A549 treated with AZD9567 at 1 μM for 4 hours (cell line): ENCODE data around the gene ANKRD52. TPM values are rescaled to one million over a fixed set of nuclear protein-coding genes. Genes with fewer than 3 reads are reported as not detected.

Source experiments
- total RNA-seq: library from RNA; stranded (reverse); fragments of 200-300 nt; extraction: Qiagen RNA extraction; gene quantifications from 5 replicates; pipeline ENCODE4 v1.2.3, GENCODE V29; 2022; ENCODE audit not compliant: insufficient read depth

The ANKRD52 gene
- total RNA-seq: 35.1 to 49.3 TPM (median 47.5 TPM) in 5 replicates

GRCh38 chr12:56258068-56258819 lies at the start of gene ANKRD52:
Gene ANKRD52, minus strand, starts transcription at chr12:56258384. Its CDS starts 115 bp downstream, at chr12:56258269.

GRCh38 chr12:56299853-56300643 lies 41.9 kb upstream of the ANKRD52 start, which contains the start of gene CS:
Gene CS, minus strand, starts transcription at chr12:56300330. Its CDS starts 129 bp downstream, at chr12:56300201.

GRCh38 chr12:56266693-56267442 lies 8.7 kb upstream of the ANKRD52 start, which contains the start of gene COQ10A:
Gene COQ10A, plus strand, starts transcription at chr12:56266942. Its CDS starts 177 bp downstream, at chr12:56267119.

GRCh38 chr12:56229916-56230431 lies 28.2 kb downstream of the ANKRD52 start, which contains the start of gene SLC39A5:
Gene SLC39A5, plus strand, starts transcription at chr12:56230051. Its CDS starts 1,224 bp downstream, at chr12:56231275.

GRCh38 chr12:56224102-56224701 lies 34.0 kb downstream of the ANKRD52 start, which contains the start of gene NABP2:
Gene NABP2, plus strand, starts transcription at chr12:56224342. Its CDS starts 515 bp downstream, at chr12:56224857.

GRCh38 chr12:56221757-56222530 lies 36.2 kb downstream of the ANKRD52 start, which contains the start of gene RNF41:
Gene RNF41, minus strand, starts transcription at chr12:56221922. Its CDS starts 7,875 bp downstream, at chr12:56214047.

GRCh38 chr12:56189099-56189917 lies 68.9 kb downstream of the ANKRD52 start, which contains the start of gene SMARCC2:
Gene SMARCC2, minus strand, starts transcription at chr12:56189483. Its CDS starts 22 bp downstream, at chr12:56189461.

Other genes starting within 250 kb of the ANKRD52 start
- 1.5 to 2.2 TPM (median 1.9 TPM) in 5 replicates for gene IKZF4, start 237.3 kb downstream of the ANKRD52 start, total RNA-seq
- 460 to 862 TPM (median 750 TPM) in 5 replicates for gene RPS26, start 216.5 kb downstream of the ANKRD52 start, total RNA-seq
- gene ERBB3, start 178.2 kb downstream of the ANKRD52 start, total RNA-seq: 0.93 to 5.5 TPM (median 1.8 TPM) in 5 replicates
- 280 to 304 TPM (median 287 TPM) in 5 replicates for gene PA2G4, start 153.8 kb downstream of the ANKRD52 start, total RNA-seq
- gene RPL41, start 141.8 kb downstream of the ANKRD52 start, total RNA-seq: 3,768 to 6,003 TPM (median 5,882 TPM) in 5 replicates
- gene ZC3H10, start 140.1 kb downstream of the ANKRD52 start, total RNA-seq: 2.7 to 3.5 TPM (median 3.0 TPM) in 5 replicates
- 59.9 to 76.2 TPM (median 68.0 TPM) in 5 replicates for gene ESYT1, start 130.1 kb downstream of the ANKRD52 start, total RNA-seq
- 45.1 to 79.4 TPM (median 77.9 TPM) in 5 replicates for gene MYL6B, start 105.8 kb downstream of the ANKRD52 start, total RNA-seq
- gene MYL6, start 100.0 kb downstream of the ANKRD52 start, total RNA-seq: 2,096 to 2,356 TPM (median 2,204 TPM) in 5 replicates
- 27.9 to 36.9 TPM (median 34.1 TPM) in 5 replicates for gene SMARCC2, start 68.9 kb downstream of the ANKRD52 start, total RNA-seq
- 22.1 to 27.6 TPM (median 26.5 TPM) in 5 replicates for gene RNF41, start 36.5 kb downstream of the ANKRD52 start, total RNA-seq
- 41.7 to 59.8 TPM (median 56.8 TPM) in 5 replicates for gene NABP2, start 34.0 kb downstream of the ANKRD52 start, total RNA-seq
- 0.09 to 0.13 TPM in 2 of 5 replicates, not detected in the others for gene SLC39A5, start 28.3 kb downstream of the ANKRD52 start, total RNA-seq
- 12.7 to 20.1 TPM (median 19.6 TPM) in 5 replicates for gene COQ10A, start 8.6 kb upstream of the ANKRD52 start, total RNA-seq
- 137 to 190 TPM (median 152 TPM) in 5 replicates for gene CS, start 41.9 kb upstream of the ANKRD52 start, total RNA-seq
- gene CNPY2, start 57.6 kb upstream of the ANKRD52 start, total RNA-seq: 98.2 to 156 TPM (median 149 TPM) in 5 replicates
- 9.8 to 17.7 TPM (median 14.8 TPM) in 5 replicates for gene PAN2, start 75.6 kb upstream of the ANKRD52 start, total RNA-seq
- 0.40 to 0.78 TPM (median 0.54 TPM) in 4 of 5 replicates, not detected in the other for gene IL23A, start 80.5 kb upstream of the ANKRD52 start, total RNA-seq
- 12.5 to 16.9 TPM (median 14.6 TPM) in 5 replicates for gene STAT2, start 101.7 kb upstream of the ANKRD52 start, total RNA-seq
- not detected in 5 replicates for gene APOF, start 104.5 kb upstream of the ANKRD52 start, total RNA-seq
- 36.0 to 39.8 TPM (median 37.4 TPM) in 5 replicates for gene TIMELESS, start 191.0 kb upstream of the ANKRD52 start, total RNA-seq
- gene MIP, start 196.3 kb upstream of the ANKRD52 start, total RNA-seq: 0.09 to 0.23 TPM in 2 of 5 replicates, not detected in the others
- gene SPRYD4, start 210.2 kb upstream of the ANKRD52 start, total RNA-seq: 1.4 to 1.8 TPM (median 1.7 TPM) in 5 replicates
- 0.14 to 0.33 TPM (median 0.15 TPM) in 3 of 5 replicates, not detected in the others for gene GLS2, start 229.8 kb upstream of the ANKRD52 start, total RNA-seq